SU-DHL-6 (cell line): ENCODE results near the gene SLC25A47.

Source experiments
- H2AFZ ChIP-seq: fragments of 200-600 bp; sonication (generic); 2 replicates; pipeline ENCODE4 v1.6.1; 2014; ENCODE audit warnings: low read depth, mild to moderate bottlenecking, moderate library complexity, mixed read lengths, antibody characterized with exemption, low read length; ENCODE audit not compliant: severe bottlenecking
- H3F3A ChIP-seq: fragments of 200-600 bp; shearing (Covaris generic); 2 replicates; pipeline ENCODE4 v1.6.0; 2016; ENCODE audit warnings: antibody characterized with exemption, mild to moderate bottlenecking; ENCODE audit not compliant: insufficient read depth
- H3K27ac ChIP-seq: fragments of 200-600 bp; sonication (generic); 2 replicates; pipeline ENCODE4 v1.5.1; 2016; ENCODE audit warnings: low read depth, mild to moderate bottlenecking, low read length, moderate library complexity, mixed read lengths
- H3K27me3 ChIP-seq: fragments of 200-600 bp; sonication (generic), shearing (Covaris generic); 2 replicates; pipeline ENCODE4 v1.6.0; 2014; ENCODE audit warnings: mild to moderate bottlenecking, low read length
- H3K36me3 ChIP-seq: fragments of 200-600 bp; sonication (generic); 2 replicates; pipeline ENCODE4 v1.6.1; 2014; ENCODE audit warnings: mild to moderate bottlenecking, low read length, mixed read lengths
- H3K4me2 ChIP-seq: fragments of 300-600, 200-600 bp; shearing (Covaris generic), sonication (generic); 2 replicates; pipeline ENCODE4 v1.6.0; 2014; ENCODE audit warnings: low read length, low read depth, mild to moderate bottlenecking; ENCODE audit not compliant: poor library complexity, severe bottlenecking
- H3K4me3 ChIP-seq: fragments of 200-600 bp; sonication (generic); 2 replicates; pipeline ENCODE4 v1.5.1; 2014; ENCODE audit warnings: antibody characterized with exemption, low read length, mild to moderate bottlenecking, mixed read lengths; ENCODE audit not compliant: insufficient read depth, poor library complexity, severe bottlenecking
- H3K79me2 ChIP-seq: fragments of 200-600 bp; sonication (generic); 2 replicates; pipeline ENCODE4 v1.6.1; 2014; ENCODE audit warnings: mild to moderate bottlenecking, low read length, moderate library complexity; ENCODE audit not compliant: insufficient read depth
- H3K9ac ChIP-seq: fragments of 200-600 bp; sonication (generic); 2 replicates; pipeline ENCODE4 v1.7.0; 2014; ENCODE audit warnings: mild to moderate bottlenecking, low read length
- H3K9me2 ChIP-seq: fragments of 200-600 bp; sonication (generic); replicated peaks from 2 replicates; pipeline ENCODE4 v1.6.1; 2014; ENCODE audit warnings: low read length; ENCODE audit not compliant: insufficient read depth
- H3K9me3 ChIP-seq: fragments of 200-600 bp; sonication (generic); 2 replicates; pipeline ENCODE4 v1.6.1; 2014; ENCODE audit warnings: low read length, mixed read lengths; ENCODE audit not compliant: insufficient read depth
- H4K20me1 ChIP-seq: fragments of 200-600 bp; sonication (generic); 2 replicates; pipeline ENCODE4 v1.6.1; 2014; ENCODE audit warnings: low read depth, mild to moderate bottlenecking, antibody characterized with exemption, low read length, moderate library complexity, mixed read lengths
- CTCF ChIP-seq: fragments of 200-600 bp; sonication (generic); IDR thresholded peaks from one replicate; pipeline ENCODE4 v1.5.1; 2017; ENCODE audit warnings: antibody characterized with exemption, mild to moderate bottlenecking, low read length, moderate library complexity; ENCODE audit not compliant: insufficient read depth, poor library complexity, severe bottlenecking
- EZH2phosphoT487 ChIP-seq: fragments of 200-600 bp; sonication (generic), shearing (Covaris generic); conservative IDR thresholded peaks from 2 replicates; pipeline ENCODE4 v1.6.1; 2018; ENCODE audit warnings: mild to moderate bottlenecking, antibody characterized with exemption, low read length, moderate library complexity, mixed read lengths

Gene SLC25A47

GRCh38 chr14:100348784-100349685 is 25.9 kb downstream of the SLC25A47 start:
- no peak overlapping the region for H3K4me2 ChIP-seq
- no peaks in the 10 kb centered on the region for H3K9me2 ChIP-seq
- H3K36me3 ChIP-seq: no peaks in the 10 kb centered on the region
- no peaks in the 10 kb centered on the region for H4K20me1 ChIP-seq
- H3F3A ChIP-seq: no peaks in the 10 kb centered on the region
- no peaks in the 10 kb centered on the region for H3K9me3 ChIP-seq
- no peak overlapping the region for H3K4me3 ChIP-seq
- H3K27me3 ChIP-seq: no peaks in the 10 kb centered on the region
- no peak overlapping the region for H2AFZ ChIP-seq
- H3K79me2 ChIP-seq: no peaks in the 10 kb centered on the region
- H3K9ac ChIP-seq: no peak overlapping the region
- TF ChIP-seq CTCF (no peak), EZH2phosphoT487 (no peak)
- no peak overlapping the region for H3K27ac ChIP-seq

GRCh38 chr14:100350276-100350926 is 27.3 kb downstream of the SLC25A47 start:
- H3K4me3 ChIP-seq: no peak overlapping the region
- no peak overlapping the region for H3K4me2 ChIP-seq
- H4K20me1 ChIP-seq: no peaks in the 10 kb centered on the region
- no peaks in the 10 kb centered on the region for H3F3A ChIP-seq
- no peaks in the 10 kb centered on the region for H3K27me3 ChIP-seq
- H3K27ac ChIP-seq: no peak overlapping the region
- H3K36me3 ChIP-seq: no peaks in the 10 kb centered on the region
- no peak overlapping the region for H2AFZ ChIP-seq
- H3K79me2 ChIP-seq: no peaks in the 10 kb centered on the region
- H3K9ac ChIP-seq: no peak overlapping the region
- TF ChIP-seq CTCF (no peak), EZH2phosphoT487 (no peak)
- H3K9me2 ChIP-seq: no peaks in the 10 kb centered on the region
- no peaks in the 10 kb centered on the region for H3K9me3 ChIP-seq

- Histone ChIP-seq H2AFZ (no peak overlapping the region), H4K20me1 (no peaks in the 10 kb centered on the region), H3K9me3 (no peaks in the 10 kb centered on the region), H3K9ac (no peak overlapping the region), H3F3A (no peaks in the 10 kb centered on the region), H3K27me3 (no peaks in the 10 kb centered on the region), H3K36me3 (no peaks in the 10 kb centered on the region), H3K79me2 (no peaks in the 10 kb centered on the region), H3K27ac (no peak overlapping the region), H3K4me3 (no peak overlapping the region), H3K9me2 (no peaks in the 10 kb centered on the region), H3K4me2 (no peak overlapping the region)
- TF ChIP-seq CTCF (no peak), EZH2phosphoT487 (no peak)
Observed at GRCh38 chr14:100350986-100351385, 27.8 kb downstream of the SLC25A47 start.
